Measurements from ENCODE around the gene NSD1. TPM values are rescaled to one million over a fixed set of nuclear protein-coding genes. Genes with fewer than 3 reads are reported as not detected.

Gene NSD1
- total and polyA plus RNA-seq, 2 of the 8 experiments (the other 6 are each of a cell fraction or from before 2014, with no cell fraction given), result 22.8 to 168 TPM

- no peak for TF ChIP-seq SIX5 (IDR thresholded peaks at IDR 0.05; ENCODE audit: low read depth, low read length)
Measured at GRCh38 chr5:177344891-177345290, 211.3 kb downstream of the NSD1 start (continued).
